ENCODE measurements around the gene TBC1D22A. TPM values are rescaled to one million over a fixed set of nuclear protein-coding genes. Genes with fewer than 3 reads are reported as not detected.

TBC1D22A gene
- total and polyA plus RNA-seq, 2 experiments from 2014 or later = 9.6 to 13.3 TPM

DNA sequence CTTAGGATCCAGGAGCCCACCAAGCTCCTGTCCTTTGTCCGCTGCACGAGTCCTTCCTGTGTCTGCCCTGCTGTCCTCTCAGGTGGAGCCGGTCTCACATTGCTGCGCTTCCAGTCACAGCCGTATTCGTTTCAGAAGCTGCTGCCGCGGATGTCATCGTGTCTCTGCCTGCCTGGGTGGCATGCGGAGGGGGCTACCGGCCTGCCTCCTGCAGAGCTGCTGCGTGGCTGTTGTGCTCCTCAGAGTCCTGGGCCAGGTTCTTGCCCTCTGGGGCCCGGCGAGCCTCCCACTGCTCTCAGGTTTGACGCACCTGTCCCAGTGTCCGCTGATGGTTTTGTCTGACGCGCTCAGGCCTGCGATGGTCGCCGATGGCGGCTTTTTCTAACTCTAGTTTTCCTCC, 254.2 kb downstream of the TBC1D22A start:
- Histone ChIP-seq H3K4me3 (no peak overlapping the region), H4K20me1 (replicated peaks; ENCODE audit: insufficient read depth) (no peaks in the 10 kb centered on the region), H3K4me1 (ENCODE audit: insufficient read depth) (no peaks in the 10 kb centered on the region), H3K36me3 (ENCODE audit: insufficient read depth) (no peaks in the 10 kb centered on the region), H3K27ac (ENCODE audit: low read depth) (no peak overlapping the region), H3K9me2 (ENCODE audit: insufficient read depth) (no peaks in the 10 kb centered on the region), H3K27me3 (ENCODE audit: insufficient read depth) (no peaks in the 10 kb centered on the region), H3K4me2 (no peak overlapping the region), H3F3A (replicated peaks; ENCODE audit: low read depth) (no peaks in the 10 kb centered on the region), H3K79me2 (replicated peaks; ENCODE audit: insufficient read depth) (no peaks in the 10 kb centered on the region), H2AFZ (no peak overlapping the region)
- no peak for TF ChIP-seq EZH2phosphoT487 (IDR thresholded peaks at IDR 0.05; ENCODE audit: unreplicated experiment)
- TF ChIP-seq ZNF331 (CRISPR knock-in tag; IDR thresholded peaks at IDR 0.05; ENCODE audit: low read depth) = no peak
- no peak for TF ChIP-seq JUNB (IDR thresholded peaks at IDR 0.05; ENCODE audit: unreplicated experiment)
- TF ChIP-seq, protein P1, sequence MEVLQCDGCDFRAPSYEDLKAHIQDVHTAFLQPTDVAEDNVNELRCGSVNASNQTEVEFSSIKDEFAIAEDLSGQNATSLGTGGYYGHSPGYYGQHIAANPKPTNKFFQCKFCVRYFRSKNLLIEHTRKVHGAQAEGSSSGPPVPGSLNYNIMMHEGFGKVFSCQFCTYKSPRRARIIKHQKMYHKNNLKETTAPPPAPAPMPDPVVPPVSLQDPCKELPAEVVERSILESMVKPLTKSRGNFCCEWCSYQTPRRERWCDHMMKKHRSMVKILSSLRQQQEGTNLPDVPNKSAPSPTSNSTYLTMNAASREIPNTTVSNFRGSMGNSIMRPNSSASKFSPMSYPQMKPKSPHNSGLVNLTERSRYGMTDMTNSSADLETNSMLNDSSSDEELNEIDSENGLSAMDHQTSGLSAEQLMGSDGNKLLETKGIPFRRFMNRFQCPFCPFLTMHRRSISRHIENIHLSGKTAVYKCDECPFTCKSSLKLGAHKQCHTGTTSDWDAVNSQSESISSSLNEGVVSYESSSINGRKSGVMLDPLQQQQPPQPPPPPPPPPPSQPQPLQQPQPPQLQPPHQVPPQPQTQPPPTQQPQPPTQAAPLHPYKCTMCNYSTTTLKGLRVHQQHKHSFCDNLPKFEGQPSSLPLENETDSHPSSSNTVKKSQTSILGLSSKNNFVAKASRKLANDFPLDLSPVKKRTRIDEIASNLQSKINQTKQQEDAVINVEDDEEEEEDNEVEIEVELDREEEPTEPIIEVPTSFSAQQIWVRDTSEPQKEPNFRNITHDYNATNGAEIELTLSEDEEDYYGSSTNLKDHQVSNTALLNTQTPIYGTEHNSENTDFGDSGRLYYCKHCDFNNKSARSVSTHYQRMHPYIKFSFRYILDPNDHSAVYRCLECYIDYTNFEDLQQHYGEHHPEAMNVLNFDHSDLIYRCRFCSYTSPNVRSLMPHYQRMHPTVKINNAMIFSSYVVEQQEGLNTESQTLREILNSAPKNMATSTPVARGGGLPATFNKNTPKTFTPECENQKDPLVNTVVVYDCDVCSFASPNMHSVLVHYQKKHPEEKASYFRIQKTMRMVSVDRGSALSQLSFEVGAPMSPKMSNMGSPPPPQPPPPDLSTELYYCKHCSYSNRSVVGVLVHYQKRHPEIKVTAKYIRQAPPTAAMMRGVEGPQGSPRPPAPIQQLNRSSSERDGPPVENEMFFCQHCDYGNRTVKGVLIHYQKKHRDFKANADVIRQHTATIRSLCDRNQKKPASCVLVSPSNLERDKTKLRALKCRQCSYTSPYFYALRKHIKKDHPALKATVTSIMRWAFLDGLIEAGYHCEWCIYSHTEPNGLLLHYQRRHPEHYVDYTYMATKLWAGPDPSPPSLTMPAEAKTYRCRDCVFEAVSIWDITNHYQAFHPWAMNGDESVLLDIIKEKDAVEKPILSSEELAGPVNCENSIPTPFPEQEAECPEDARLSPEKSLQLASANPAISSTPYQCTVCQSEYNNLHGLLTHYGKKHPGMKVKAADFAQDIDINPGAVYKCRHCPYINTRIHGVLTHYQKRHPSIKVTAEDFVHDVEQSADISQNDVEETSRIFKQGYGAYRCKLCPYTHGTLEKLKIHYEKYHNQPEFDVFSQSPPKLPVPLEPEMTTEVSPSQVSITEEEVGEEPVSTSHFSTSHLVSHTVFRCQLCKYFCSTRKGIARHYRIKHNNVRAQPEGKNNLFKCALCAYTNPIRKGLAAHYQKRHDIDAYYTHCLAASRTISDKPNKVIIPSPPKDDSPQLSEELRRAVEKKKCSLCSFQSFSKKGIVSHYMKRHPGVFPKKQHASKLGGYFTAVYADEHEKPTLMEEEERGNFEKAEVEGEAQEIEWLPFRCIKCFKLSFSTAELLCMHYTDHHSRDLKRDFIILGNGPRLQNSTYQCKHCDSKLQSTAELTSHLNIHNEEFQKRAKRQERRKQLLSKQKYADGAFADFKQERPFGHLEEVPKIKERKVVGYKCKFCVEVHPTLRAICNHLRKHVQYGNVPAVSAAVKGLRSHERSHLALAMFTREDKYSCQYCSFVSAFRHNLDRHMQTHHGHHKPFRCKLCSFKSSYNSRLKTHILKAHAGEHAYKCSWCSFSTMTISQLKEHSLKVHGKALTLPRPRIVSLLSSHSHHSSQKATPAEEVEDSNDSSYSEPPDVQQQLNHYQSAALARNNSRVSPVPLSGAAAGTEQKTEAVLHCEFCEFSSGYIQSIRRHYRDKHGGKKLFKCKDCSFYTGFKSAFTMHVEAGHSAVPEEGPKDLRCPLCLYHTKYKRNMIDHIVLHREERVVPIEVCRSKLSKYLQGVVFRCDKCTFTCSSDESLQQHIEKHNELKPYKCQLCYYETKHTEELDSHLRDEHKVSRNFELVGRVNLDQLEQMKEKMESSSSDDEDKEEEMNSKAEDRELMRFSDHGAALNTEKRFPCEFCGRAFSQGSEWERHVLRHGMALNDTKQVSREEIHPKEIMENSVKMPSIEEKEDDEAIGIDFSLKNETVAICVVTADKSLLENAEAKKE (CRISPR knock-in tag; IDR thresholded peaks at IDR 0.05) = no peak
- TF ChIP-seq POLR2AphosphoS5 (IDR thresholded peaks at IDR 0.05; ENCODE audit: low read depth) = no peak
- TF ChIP-seq, protein P2, sequence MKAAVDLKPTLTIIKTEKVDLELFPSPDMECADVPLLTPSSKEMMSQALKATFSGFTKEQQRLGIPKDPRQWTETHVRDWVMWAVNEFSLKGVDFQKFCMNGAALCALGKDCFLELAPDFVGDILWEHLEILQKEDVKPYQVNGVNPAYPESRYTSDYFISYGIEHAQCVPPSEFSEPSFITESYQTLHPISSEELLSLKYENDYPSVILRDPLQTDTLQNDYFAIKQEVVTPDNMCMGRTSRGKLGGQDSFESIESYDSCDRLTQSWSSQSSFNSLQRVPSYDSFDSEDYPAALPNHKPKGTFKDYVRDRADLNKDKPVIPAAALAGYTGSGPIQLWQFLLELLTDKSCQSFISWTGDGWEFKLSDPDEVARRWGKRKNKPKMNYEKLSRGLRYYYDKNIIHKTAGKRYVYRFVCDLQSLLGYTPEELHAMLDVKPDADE (IDR thresholded peaks at IDR 0.05) = no peak
- no peak for TF ChIP-seq CREB1 (CRISPR knock-in tag; IDR thresholded peaks at IDR 0.05; ENCODE audit: low read depth)
- TF ChIP-seq EZH2 (IDR thresholded peaks at IDR 0.05; ENCODE audit: low read depth, unreplicated experiment) = no peak
- TF ChIP-seq ZNF114 (CRISPR knock-in tag; IDR thresholded peaks at IDR 0.05) = no peak
- no peak for TF ChIP-seq NANOG (IDR thresholded peaks at IDR 0.05; ENCODE audit: borderline replicate concordance)
- TF ChIP-seq, protein P3, sequence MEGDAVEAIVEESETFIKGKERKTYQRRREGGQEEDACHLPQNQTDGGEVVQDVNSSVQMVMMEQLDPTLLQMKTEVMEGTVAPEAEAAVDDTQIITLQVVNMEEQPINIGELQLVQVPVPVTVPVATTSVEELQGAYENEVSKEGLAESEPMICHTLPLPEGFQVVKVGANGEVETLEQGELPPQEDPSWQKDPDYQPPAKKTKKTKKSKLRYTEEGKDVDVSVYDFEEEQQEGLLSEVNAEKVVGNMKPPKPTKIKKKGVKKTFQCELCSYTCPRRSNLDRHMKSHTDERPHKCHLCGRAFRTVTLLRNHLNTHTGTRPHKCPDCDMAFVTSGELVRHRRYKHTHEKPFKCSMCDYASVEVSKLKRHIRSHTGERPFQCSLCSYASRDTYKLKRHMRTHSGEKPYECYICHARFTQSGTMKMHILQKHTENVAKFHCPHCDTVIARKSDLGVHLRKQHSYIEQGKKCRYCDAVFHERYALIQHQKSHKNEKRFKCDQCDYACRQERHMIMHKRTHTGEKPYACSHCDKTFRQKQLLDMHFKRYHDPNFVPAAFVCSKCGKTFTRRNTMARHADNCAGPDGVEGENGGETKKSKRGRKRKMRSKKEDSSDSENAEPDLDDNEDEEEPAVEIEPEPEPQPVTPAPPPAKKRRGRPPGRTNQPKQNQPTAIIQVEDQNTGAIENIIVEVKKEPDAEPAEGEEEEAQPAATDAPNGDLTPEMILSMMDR (conservative IDR thresholded peaks at IDR 0.05; ENCODE audit: low read depth in 2 of 2) = no peak
- TF ChIP-seq, protein P4, sequence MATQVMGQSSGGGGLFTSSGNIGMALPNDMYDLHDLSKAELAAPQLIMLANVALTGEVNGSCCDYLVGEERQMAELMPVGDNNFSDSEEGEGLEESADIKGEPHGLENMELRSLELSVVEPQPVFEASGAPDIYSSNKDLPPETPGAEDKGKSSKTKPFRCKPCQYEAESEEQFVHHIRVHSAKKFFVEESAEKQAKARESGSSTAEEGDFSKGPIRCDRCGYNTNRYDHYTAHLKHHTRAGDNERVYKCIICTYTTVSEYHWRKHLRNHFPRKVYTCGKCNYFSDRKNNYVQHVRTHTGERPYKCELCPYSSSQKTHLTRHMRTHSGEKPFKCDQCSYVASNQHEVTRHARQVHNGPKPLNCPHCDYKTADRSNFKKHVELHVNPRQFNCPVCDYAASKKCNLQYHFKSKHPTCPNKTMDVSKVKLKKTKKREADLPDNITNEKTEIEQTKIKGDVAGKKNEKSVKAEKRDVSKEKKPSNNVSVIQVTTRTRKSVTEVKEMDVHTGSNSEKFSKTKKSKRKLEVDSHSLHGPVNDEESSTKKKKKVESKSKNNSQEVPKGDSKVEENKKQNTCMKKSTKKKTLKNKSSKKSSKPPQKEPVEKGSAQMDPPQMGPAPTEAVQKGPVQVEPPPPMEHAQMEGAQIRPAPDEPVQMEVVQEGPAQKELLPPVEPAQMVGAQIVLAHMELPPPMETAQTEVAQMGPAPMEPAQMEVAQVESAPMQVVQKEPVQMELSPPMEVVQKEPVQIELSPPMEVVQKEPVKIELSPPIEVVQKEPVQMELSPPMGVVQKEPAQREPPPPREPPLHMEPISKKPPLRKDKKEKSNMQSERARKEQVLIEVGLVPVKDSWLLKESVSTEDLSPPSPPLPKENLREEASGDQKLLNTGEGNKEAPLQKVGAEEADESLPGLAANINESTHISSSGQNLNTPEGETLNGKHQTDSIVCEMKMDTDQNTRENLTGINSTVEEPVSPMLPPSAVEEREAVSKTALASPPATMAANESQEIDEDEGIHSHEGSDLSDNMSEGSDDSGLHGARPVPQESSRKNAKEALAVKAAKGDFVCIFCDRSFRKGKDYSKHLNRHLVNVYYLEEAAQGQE (IDR thresholded peaks at IDR 0.05; ENCODE audit: unreplicated experiment) = no peak
- TF ChIP-seq STAT1 (IDR thresholded peaks at IDR 0.05; ENCODE audit: unreplicated experiment) = no peak
- DNase-seq (ENCODE audit: low spot score) (no peak), ATAC-seq (no peak)
- peaks cover 19% of the 10 kb centered on the region for H3K36me3 Mint-ChIP-seq (ENCODE audit: low read depth)
- H3K4me1 Mint-ChIP-seq = peaks cover 18% of the 10 kb centered on the region
- no peaks in the 10 kb centered on the region for H3K27me3 Mint-ChIP-seq (ENCODE audit: insufficient read depth, low read depth, poor library complexity)
- peaks cover 20% of the 10 kb centered on the region for H3K9me3 Mint-ChIP-seq
- no peak overlapping the region for H3K27ac Mint-ChIP-seq
- no peak overlapping the region for H3K4me3 Mint-ChIP-seq
